HL-60 (cell line): Measurements from ENCODE around the gene C1D.

Experiments used
- DNase-seq, 2 experiments: peaks; one replicate each; pipeline ENCODE4 v3.0.0-alpha.2; 2010 to 2020; ENCODE audit warnings: low read depth in 1 of 2, low spot score in 1 of 2
- H3K27ac ChIP-seq: fragments of 250-450 bp; sonication (Bioruptor Pico); replicated peaks from 2 replicates; pipeline ENCODE4 v1.5.1; 2020; ENCODE audit warnings: mild to moderate bottlenecking, moderate library complexity
- H3K27me3 ChIP-seq: fragments of 250-450 bp; sonication (Bioruptor Pico); 2 replicates; pipeline ENCODE4 v1.5.1; 2021; ENCODE audit warnings: mild to moderate bottlenecking, moderate library complexity; ENCODE audit not compliant: insufficient read depth, poor library complexity, severe bottlenecking
- H3K4me3 ChIP-seq: replicated peaks from 2 replicates; pipeline ENCODE4 v1.5.1; 2011; ENCODE audit warnings: mild to moderate bottlenecking, control low read depth, low read length; ENCODE audit not compliant: insufficient read depth
- CTCF ChIP-seq: IDR thresholded peaks from one replicate; pipeline ENCODE4 v1.5.1; 2011; ENCODE audit warnings: low read length, control low read depth, inconsistent platforms; ENCODE audit not compliant: insufficient read depth
- GABPA ChIP-seq: IDR thresholded peaks from 2 replicates; pipeline ENCODE4 v1.6.1; 2012; ENCODE audit warnings: low read depth
- POLR2AphosphoS5 ChIP-seq: IDR thresholded peaks from 2 replicates; pipeline ENCODE4 v1.6.1; 2012; ENCODE audit warnings: low read depth
- REST ChIP-seq: IDR thresholded peaks from 2 replicates; pipeline ENCODE4 v1.6.1; 2012; ENCODE audit warnings: low read depth; ENCODE audit not compliant: insufficient replicate concordance
- SPI1 ChIP-seq: IDR thresholded peaks from 2 replicates; pipeline ENCODE4 v1.6.1; 2012; ENCODE audit warnings: low read depth, mild to moderate bottlenecking, borderline replicate concordance

The C1D gene

GRCh38 chr2:68030529-68030928, 32.3 kb downstream of the C1D start:
- Histone ChIP-seq H3K27ac (no peak overlapping the region), H3K27me3 (no peaks in the 10 kb centered on the region), H3K4me3 (no peak overlapping the region)
- DNase-seq = no peak
- TF ChIP-seq CTCF (no peak), GABPA (no peak), POLR2AphosphoS5 (no peak), REST (no peak), SPI1 (no peak)

- peaks cover 2% of the 10 kb centered on the region for H3K27me3 ChIP-seq
- H3K27ac ChIP-seq = no peak overlapping the region
- TF ChIP-seq POLR2AphosphoS5 (no peak), REST (no peak), SPI1 (no peak), CTCF (no peak), GABPA (no peak)
- no peak for DNase-seq
- no peak overlapping the region for H3K4me3 ChIP-seq
These were observed 34.8 kb downstream of the C1D start for GRCh38 chr2:68027959-68028358.

- Histone ChIP-seq H3K27me3 (peaks cover 6% of the 10 kb centered on the region), H3K27ac (no peak overlapping the region), H3K4me3 (no peak overlapping the region)
- TF ChIP-seq SPI1 (no peak), GABPA (no peak), POLR2AphosphoS5 (no peak), REST (no peak), CTCF (no peak)
- no peak for DNase-seq
These were observed 38.4 kb downstream of the C1D start for GRCh38 chr2:68024450-68024849.
